NCI-H2107 treated with DMSO at 0.1 percent for 48 hours (cell line): ENCODE results near the gene PRELP.
"Not testable (repeated sequence)": the region's sequence is repeated elsewhere in the genome, so short reads cannot be mapped to it uniquely, and the experiment has no call there.

Experiments used
- DNase-seq: peaks from one replicate; lab custom pipeline; 2025; ENCODE audit not compliant: unreplicated experiment; lab: John Stamatoyannopoulos, UW

Gene PRELP

GRCh38 chr1:203504400-203505250 is 29.0 kb downstream of the PRELP start:
- peak; percentile 74 for DNase-seq

GRCh38 chr1:203505526-203506204 is 30.1 kb downstream of the PRELP start:
- no peak for DNase-seq

- DNase-seq = no peak
Observed at GRCh38 chr1:203506858-203507626, 31.4 kb downstream of the PRELP start.

- DNase-seq = no peak
Observed at GRCh38 chr1:203507759-203508158, 32.2 kb downstream of the PRELP start.

GRCh38 chr1:203508463-203509073 is 33.0 kb downstream of the PRELP start:
- no peak for DNase-seq

GRCh38 chr1:203509135-203509534 is 33.5 kb downstream of the PRELP start:
- DNase-seq = peak; percentile 25

- peak; percentile 71 for DNase-seq
Observed at GRCh38 chr1:203511513-203511912, 35.9 kb downstream of the PRELP start.

GRCh38 chr1:203511930-203512329 is 36.3 kb downstream of the PRELP start:
- DNase-seq = no peak

- no peak for DNase-seq
Observed at GRCh38 chr1:203512517-203512847, 36.9 kb downstream of the PRELP start.

GRCh38 chr1:203512848-203513584 is 37.4 kb downstream of the PRELP start:
- DNase-seq = no peak

GRCh38 chr1:203513585-203514031 is 38.0 kb downstream of the PRELP start:
- DNase-seq = no peak

- no peak for DNase-seq
Observed at GRCh38 chr1:203516184-203516583, 40.6 kb downstream of the PRELP start.

GRCh38 chr1:203516906-203517305 is 41.3 kb downstream of the PRELP start:
- DNase-seq = no peak

GRCh38 chr1:203517426-203518110 is 42.0 kb downstream of the PRELP start:
- no peak for DNase-seq

- not testable (repeated sequence) for DNase-seq
Observed at GRCh38 chr1:203518139-203518538, 42.5 kb downstream of the PRELP start.

- DNase-seq = no peak
Observed at GRCh38 chr1:203518541-203518940, 42.9 kb downstream of the PRELP start.

GRCh38 chr1:203519053-203519840 is 43.6 kb downstream of the PRELP start:
- DNase-seq = no peak

- DNase-seq = no peak
Observed at GRCh38 chr1:203519896-203520295, 44.3 kb downstream of the PRELP start.

- peak; percentile 30 for DNase-seq
Observed at GRCh38 chr1:203520315-203520714, 44.7 kb downstream of the PRELP start.
